ENCODE data around the gene ZBTB9.

The ZBTB9 gene

GRCh38 chr6:33454009-33454946, at the start of gene ZBTB9:
ZBTB9 (plus strand) TSS chr6:33454576; CDS start chr6:33455101, 525 bp downstream.
- no peaks in the 10 kb centered on the region for H3K9me3 ChIP-seq (ENCODE audit: control insufficient read depth in 5 of 5, low read length in 5 of 5)
- no peaks in the 10 kb centered on the region for H3K27me3 ChIP-seq (ENCODE audit: control insufficient read depth in 5 of 5, insufficient read depth in 4 of 5, low read length in 5 of 5)
- H3K36me3 ChIP-seq (ENCODE audit: control insufficient read depth in 5 of 5, insufficient read depth in 5 of 5, low read length in 5 of 5), result peaks cover 0 to 23% (median 13%) of the 10 kb centered on the region in 5 donors
- H3K4me1 ChIP-seq (ENCODE audit: control insufficient read depth in 5 of 5, insufficient read depth in 5 of 5, low read length in 5 of 5), result peaks cover 4 to 25% (median 17%) of the 10 kb centered on the region in 5 donors
- H3K4me3 ChIP-seq (ENCODE audit: low read depth in 1 of 5, low read length in 5 of 5), result peak within 1 kb of the TSS; percentile 90 to 93 (median 92)
- H3K9ac ChIP-seq (ENCODE audit: low read length in 5 of 5), result peak within 1 kb of the TSS; percentile 75 to 92 (median 88)
- peak within 1 kb of the TSS; percentile 49 for H3K27ac ChIP-seq (ENCODE audit: low read depth, low read length)

- no peak overlapping the region for H3K27ac ChIP-seq (ENCODE audit: low read depth, low read length)
- H3K4me1 ChIP-seq (ENCODE audit: control insufficient read depth in 5 of 5, insufficient read depth in 5 of 5, low read length in 5 of 5), result peaks cover 0 to 7% (median 5%) of the 10 kb centered on the region in 5 donors
- H3K36me3 ChIP-seq (ENCODE audit: control insufficient read depth in 5 of 5, insufficient read depth in 5 of 5, low read length in 5 of 5), result no peaks in the 10 kb centered on the region
- H3K9ac ChIP-seq (ENCODE audit: low read length in 5 of 5), result no peak overlapping the region
- no peaks in the 10 kb centered on the region for H3K27me3 ChIP-seq (ENCODE audit: control insufficient read depth in 5 of 5, insufficient read depth in 4 of 5, low read length in 5 of 5)
- no peaks in the 10 kb centered on the region for H3K9me3 ChIP-seq (ENCODE audit: control insufficient read depth in 5 of 5, low read length in 5 of 5)
- no peak overlapping the region for H3K4me3 ChIP-seq (ENCODE audit: low read depth in 1 of 5, low read length in 5 of 5)
Observed at GRCh38 chr6:33404884-33405283, 49.5 kb upstream of the ZBTB9 start.

GRCh38 chr6:33405386-33405940, 48.9 kb upstream of the ZBTB9 start:
- Histone ChIP-seq H3K9me3 (ENCODE audit: control insufficient read depth in 5 of 5, low read length in 5 of 5) (no peaks in the 10 kb centered on the region), H3K27ac (ENCODE audit: low read depth, low read length) (no peak overlapping the region), H3K4me3 (ENCODE audit: low read depth in 1 of 5, low read length in 5 of 5) (no peak overlapping the region), H3K9ac (ENCODE audit: low read length in 5 of 5) (no peak overlapping the region), H3K27me3 (ENCODE audit: control insufficient read depth in 5 of 5, insufficient read depth in 4 of 5, low read length in 5 of 5) (no peaks in the 10 kb centered on the region), H3K4me1 (ENCODE audit: control insufficient read depth in 5 of 5, insufficient read depth in 5 of 5, low read length in 5 of 5) (peaks cover 0 to 9% (median 6%) of the 10 kb centered on the region in 5 donors), H3K36me3 (ENCODE audit: control insufficient read depth in 5 of 5, insufficient read depth in 5 of 5, low read length in 5 of 5) (no peaks in the 10 kb centered on the region)

GRCh38 chr6:33406126-33406525, 48.2 kb upstream of the ZBTB9 start:
- no peaks in the 10 kb centered on the region for H3K36me3 ChIP-seq (ENCODE audit: control insufficient read depth in 5 of 5, insufficient read depth in 5 of 5, low read length in 5 of 5)
- no peak overlapping the region for H3K9ac ChIP-seq (ENCODE audit: low read length in 5 of 5)
- no peaks in the 10 kb centered on the region for H3K9me3 ChIP-seq (ENCODE audit: control insufficient read depth in 5 of 5, low read length in 5 of 5)
- H3K27me3 ChIP-seq (ENCODE audit: control insufficient read depth in 5 of 5, insufficient read depth in 4 of 5, low read length in 5 of 5), result no peaks in the 10 kb centered on the region
- peaks cover 0 to 9% (median 6%) of the 10 kb centered on the region in 5 donors for H3K4me1 ChIP-seq (ENCODE audit: control insufficient read depth in 5 of 5, insufficient read depth in 5 of 5, low read length in 5 of 5)
- H3K27ac ChIP-seq (ENCODE audit: low read depth, low read length), result no peak overlapping the region
- H3K4me3 ChIP-seq (ENCODE audit: low read depth in 1 of 5, low read length in 5 of 5), result no peak overlapping the region

- peaks cover 0 to 1% (median under 1%) of the 10 kb centered on the region in 5 donors for H3K36me3 ChIP-seq (ENCODE audit: control insufficient read depth in 5 of 5, insufficient read depth in 5 of 5, low read length in 5 of 5)
- H3K9me3 ChIP-seq (ENCODE audit: control insufficient read depth in 5 of 5, low read length in 5 of 5), result no peaks in the 10 kb centered on the region
- no peak overlapping the region for H3K27ac ChIP-seq (ENCODE audit: low read depth, low read length)
- peaks cover 0 to 20% (median 17%) of the 10 kb centered on the region in 5 donors for H3K4me1 ChIP-seq (ENCODE audit: control insufficient read depth in 5 of 5, insufficient read depth in 5 of 5, low read length in 5 of 5)
- H3K27me3 ChIP-seq (ENCODE audit: control insufficient read depth in 5 of 5, insufficient read depth in 4 of 5, low read length in 5 of 5), result no peaks in the 10 kb centered on the region
- H3K4me3 ChIP-seq (ENCODE audit: low read depth in 1 of 5, low read length in 5 of 5), result no peak overlapping the region
- H3K9ac ChIP-seq (ENCODE audit: low read length in 5 of 5), result no peak overlapping the region
Observed at GRCh38 chr6:33407132-33407718, 47.2 kb upstream of the ZBTB9 start.

- Histone ChIP-seq H3K36me3 (ENCODE audit: control insufficient read depth in 5 of 5, insufficient read depth in 5 of 5, low read length in 5 of 5) (peaks cover 0 to 30% (median 28%) of the 10 kb centered on the region in 5 donors), H3K9ac (ENCODE audit: low read length in 5 of 5) (peak overlapping the region in 4 of 5 donors; percentile 54 to 84 (median 72)), H3K9me3 (ENCODE audit: control insufficient read depth in 5 of 5, low read length in 5 of 5) (no peaks in the 10 kb centered on the region), H3K27ac (ENCODE audit: low read depth, low read length) (peak overlapping the region; percentile 74), H3K27me3 (ENCODE audit: control insufficient read depth in 5 of 5, insufficient read depth in 4 of 5, low read length in 5 of 5) (no peaks in the 10 kb centered on the region), H3K4me1 (ENCODE audit: control insufficient read depth in 5 of 5, insufficient read depth in 5 of 5, low read length in 5 of 5) (peaks cover 0 to 29% (median 23%) of the 10 kb centered on the region in 5 donors), H3K4me3 (ENCODE audit: low read depth in 1 of 5, low read length in 5 of 5) (peak overlapping the region; percentile 76 to 91 (median 79))
Observed at GRCh38 chr6:33410050-33410710, 44.2 kb upstream of the ZBTB9 start.

- peak within 1 kb of the TSS; percentile 73 to 87 (median 76) for H3K9ac ChIP-seq (ENCODE audit: low read length in 5 of 5)
- H3K27me3 ChIP-seq (ENCODE audit: control insufficient read depth in 5 of 5, insufficient read depth in 4 of 5, low read length in 5 of 5), result no peaks in the 10 kb centered on the region
- H3K4me3 ChIP-seq (ENCODE audit: low read depth in 1 of 5, low read length in 5 of 5), result peak within 1 kb of the TSS; percentile 78 to 91 (median 84)
- H3K9me3 ChIP-seq (ENCODE audit: control insufficient read depth in 5 of 5, low read length in 5 of 5), result no peaks in the 10 kb centered on the region
- peak within 1 kb of the TSS; percentile 88 for H3K27ac ChIP-seq (ENCODE audit: low read depth, low read length)
- peaks cover 1 to 37% (median 29%) of the 10 kb centered on the region in 5 donors for H3K4me1 ChIP-seq (ENCODE audit: control insufficient read depth in 5 of 5, insufficient read depth in 5 of 5, low read length in 5 of 5)
- peaks cover 0 to 38% (median 36%) of the 10 kb centered on the region in 5 donors for H3K36me3 ChIP-seq (ENCODE audit: control insufficient read depth in 5 of 5, insufficient read depth in 5 of 5, low read length in 5 of 5)
Observed at GRCh38 chr6:33410711-33411631, 43.4 kb upstream of the ZBTB9 start, which contains the start of gene PHF1. PHF1 (plus strand) TSS chr6:33411014; CDS start chr6:33412264, 1,250 bp downstream.

- no peaks in the 10 kb centered on the region for H3K27me3 ChIP-seq (ENCODE audit: control insufficient read depth in 5 of 5, insufficient read depth in 4 of 5, low read length in 5 of 5)
- no peaks in the 10 kb centered on the region for H3K9me3 ChIP-seq (ENCODE audit: control insufficient read depth in 5 of 5, low read length in 5 of 5)
- peaks cover 0 to 44% (median 40%) of the 10 kb centered on the region in 5 donors for H3K36me3 ChIP-seq (ENCODE audit: control insufficient read depth in 5 of 5, insufficient read depth in 5 of 5, low read length in 5 of 5)
- H3K27ac ChIP-seq (ENCODE audit: low read depth, low read length), result peak overlapping the region; percentile 88
- peak overlapping the region; percentile 78 to 88 (median 84) for H3K4me3 ChIP-seq (ENCODE audit: low read depth in 1 of 5, low read length in 5 of 5)
- peaks cover 1 to 43% (median 36%) of the 10 kb centered on the region in 5 donors for H3K4me1 ChIP-seq (ENCODE audit: control insufficient read depth in 5 of 5, insufficient read depth in 5 of 5, low read length in 5 of 5)
- H3K9ac ChIP-seq (ENCODE audit: low read length in 5 of 5), result peak overlapping the region; percentile 73 to 87 (median 73)
Observed at GRCh38 chr6:33411632-33412005, 42.8 kb upstream of the ZBTB9 start.

Measured in subcutaneous abdominal adipose tissue (tissue), 5 donors.